Hepatocyte (in vitro differentiated cells): ENCODE data around the gene TGFB3. TPM values are rescaled to one million over a fixed set of nuclear protein-coding genes. Genes with fewer than 3 reads are reported as not detected.
"Not testable (repeated sequence)": the region's sequence is repeated elsewhere in the genome, so short reads cannot be mapped to it uniquely, and the experiment has no call there.

Experiments
- DNase-seq: peaks from one replicate; pipeline ENCODE4 v3.0.0-alpha.2; 2016; ENCODE audit warnings: low spot score
- H2AFZ ChIP-seq: fragments of 200-600 bp; sonication (generic); 2 replicates; pipeline ENCODE4 v1.6.0; 2016; ENCODE audit warnings: antibody characterized with exemption, mild to moderate bottlenecking
- H3K27ac ChIP-seq: fragments of 200-600 bp; sonication (generic); 2 replicates; pipeline ENCODE4 v1.5.1; 2016; ENCODE audit warnings: mild to moderate bottlenecking
- H3K27me3 ChIP-seq: fragments of 200-600 bp; sonication (generic); 2 replicates; pipeline ENCODE4 v1.6.1; 2016
- H3K36me3 ChIP-seq: fragments of 200-600 bp; sonication (generic); replicated peaks from 2 replicates; pipeline ENCODE4 v1.5.1; 2016; ENCODE audit warnings: low read depth; ENCODE audit not compliant: insufficient read depth
- H3K4me1 ChIP-seq: fragments of 200-600 bp; sonication (generic); 2 replicates; pipeline ENCODE4 v1.5.1; 2016; ENCODE audit warnings: mild to moderate bottlenecking, moderate library complexity; ENCODE audit not compliant: insufficient read depth
- H3K4me2 ChIP-seq: fragments of 200-600 bp; sonication (generic); 2 replicates; pipeline ENCODE4 v1.6.0; 2016
- H3K4me3 ChIP-seq: fragments of 200-600 bp; sonication (generic); 2 replicates; pipeline ENCODE4 v1.5.1; 2016; ENCODE audit warnings: mild to moderate bottlenecking
- H3K79me2 ChIP-seq: fragments of 200-600 bp; sonication (generic); 2 replicates; pipeline ENCODE4 v1.6.0; 2017; ENCODE audit warnings: mild to moderate bottlenecking
- H3K9me2 ChIP-seq: fragments of 200-600 bp; sonication (generic); replicated peaks from 2 replicates; pipeline ENCODE4 v1.6.0; 2017; ENCODE audit warnings: mild to moderate bottlenecking; ENCODE audit not compliant: insufficient read depth
- H3K9me3 ChIP-seq: fragments of 200-600 bp; sonication (generic); 2 replicates; pipeline ENCODE4 v1.5.1; 2016; ENCODE audit warnings: low read depth, mild to moderate bottlenecking
- H4K20me1 ChIP-seq: fragments of 200-600 bp; sonication (generic); 2 replicates; pipeline ENCODE4 v1.6.0; 2016; ENCODE audit warnings: mild to moderate bottlenecking; ENCODE audit not compliant: insufficient read depth, poor library complexity, severe bottlenecking
- EZH2 ChIP-seq: fragments of 200-600 bp; sonication (generic); IDR thresholded peaks from 2 replicates; pipeline ENCODE4 v1.6.1; 2016; ENCODE audit warnings: antibody characterized with exemption, mild to moderate bottlenecking, borderline replicate concordance
- EZH2phosphoT487 ChIP-seq: fragments of 200-600 bp; sonication (generic); IDR thresholded peaks from one replicate; pipeline ENCODE4 v1.6.1; 2018; ENCODE audit warnings: antibody characterized with exemption, mild to moderate bottlenecking, low read depth, moderate library complexity; ENCODE audit not compliant: unreplicated experiment, severe bottlenecking
- WGBS: methylation state at CpG from one replicate; pipeline ENCODE4 v1.1.6; 2016; ENCODE audit warnings: low lambda C conversion rate; ENCODE audit errors: missing lambda C conversion rate; 5-methylcytosine and 5-hydroxymethylcytosine counted together
- polyA plus RNA-seq: library from polyadenylated mRNA; unstranded; fragments of >200 nt; fragmentation: Nextera tagmentation; extraction: Ambion mirVana; gene quantifications from 2 replicates; pipeline ENCODE4 v1.2.1, GENCODE V29; 2016
- total RNA-seq: library from RNA; depleted of rRNA; stranded (reverse); fragments of >200 nt; gene quantifications from 2 replicates; pipeline ENCODE4 v1.2.3, GENCODE V29; 2014
- TF ChIP-seq, protein P1 (sequence below): fragments of 200-600 bp; sonication (generic); IDR thresholded peaks from 2 replicates; pipeline ENCODE4 v1.5.1; 2016; ENCODE audit warnings: antibody characterized with exemption, mild to moderate bottlenecking; ENCODE audit not compliant: poor library complexity

The TGFB3 gene
- total and polyA plus RNA-seq, 2 experiments from 2014 or later, result 23.1 to 26.2 TPM

GRCh38 chr14:76012354-76012753 is 30.6 kb upstream of the TGFB3 start:
- no peak for DNase-seq
- no peak overlapping the region for H3K27ac ChIP-seq

DNA sequence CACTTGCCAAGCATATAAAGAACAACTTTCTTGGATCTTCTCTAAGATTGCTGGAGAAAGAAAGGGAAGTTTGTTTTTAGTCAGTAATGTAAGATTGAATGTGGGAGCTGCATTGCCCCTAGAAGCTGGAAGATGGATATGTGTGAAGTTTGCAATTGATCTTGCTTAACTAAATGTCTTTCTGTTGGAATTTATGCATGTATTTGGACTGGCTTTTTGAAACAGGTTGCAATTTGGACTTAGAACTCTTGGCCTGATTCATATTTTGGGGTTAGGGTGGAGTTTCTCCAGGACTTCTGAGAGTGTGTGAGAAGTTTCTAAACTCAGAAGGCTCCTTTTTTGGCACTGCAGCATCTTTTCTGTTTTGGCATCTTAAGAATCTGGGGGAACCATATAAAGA is 30.1 kb upstream of the TGFB3 start:
- Histone ChIP-seq H3K9me3 (no peaks in the 10 kb centered on the region), H3K36me3 (no peaks in the 10 kb centered on the region), H3K4me1 (no peaks in the 10 kb centered on the region), H3K4me3 (no peak overlapping the region), H2AFZ (no peak overlapping the region), H4K20me1 (no peaks in the 10 kb centered on the region), H3K79me2 (peaks cover 5% of the 10 kb centered on the region), H3K9me2 (no peaks in the 10 kb centered on the region), H3K4me2 (no peak overlapping the region), H3K27ac (no peak overlapping the region), H3K27me3 (no peaks in the 10 kb centered on the region)
- TF ChIP-seq EZH2phosphoT487 (no peak), EZH2 (no peak)
- TF ChIP-seq, protein P1, sequence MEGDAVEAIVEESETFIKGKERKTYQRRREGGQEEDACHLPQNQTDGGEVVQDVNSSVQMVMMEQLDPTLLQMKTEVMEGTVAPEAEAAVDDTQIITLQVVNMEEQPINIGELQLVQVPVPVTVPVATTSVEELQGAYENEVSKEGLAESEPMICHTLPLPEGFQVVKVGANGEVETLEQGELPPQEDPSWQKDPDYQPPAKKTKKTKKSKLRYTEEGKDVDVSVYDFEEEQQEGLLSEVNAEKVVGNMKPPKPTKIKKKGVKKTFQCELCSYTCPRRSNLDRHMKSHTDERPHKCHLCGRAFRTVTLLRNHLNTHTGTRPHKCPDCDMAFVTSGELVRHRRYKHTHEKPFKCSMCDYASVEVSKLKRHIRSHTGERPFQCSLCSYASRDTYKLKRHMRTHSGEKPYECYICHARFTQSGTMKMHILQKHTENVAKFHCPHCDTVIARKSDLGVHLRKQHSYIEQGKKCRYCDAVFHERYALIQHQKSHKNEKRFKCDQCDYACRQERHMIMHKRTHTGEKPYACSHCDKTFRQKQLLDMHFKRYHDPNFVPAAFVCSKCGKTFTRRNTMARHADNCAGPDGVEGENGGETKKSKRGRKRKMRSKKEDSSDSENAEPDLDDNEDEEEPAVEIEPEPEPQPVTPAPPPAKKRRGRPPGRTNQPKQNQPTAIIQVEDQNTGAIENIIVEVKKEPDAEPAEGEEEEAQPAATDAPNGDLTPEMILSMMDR, result no peak
- DNase-seq, result no peak

More at GRCh38 chr14:76012354-76012753, 30.6 kb upstream of the TGFB3 start:
- H3K4me3 ChIP-seq, result no peak overlapping the region
- H4K20me1 ChIP-seq, result no peaks in the 10 kb centered on the region
- H3K9me2 ChIP-seq, result no peaks in the 10 kb centered on the region
- H3K36me3 ChIP-seq, result no peaks in the 10 kb centered on the region
- H3K4me1 ChIP-seq, result no peaks in the 10 kb centered on the region
- peaks cover 5% of the 10 kb centered on the region for H3K79me2 ChIP-seq
- no peak overlapping the region for H2AFZ ChIP-seq
- 90% methylated on average over 9 of the region's 9 CpGs for WGBS
- TF ChIP-seq, protein P1, result no peak
- TF ChIP-seq EZH2phosphoT487, result no peak
- TF ChIP-seq EZH2, result no peak
- H3K4me2 ChIP-seq, result no peak overlapping the region
- H3K9me3 ChIP-seq, result no peaks in the 10 kb centered on the region
- no peaks in the 10 kb centered on the region for H3K27me3 ChIP-seq

- H3K27ac ChIP-seq, DNase-seq, H3K9me2 ChIP-seq, H3K79me2 ChIP-seq, H3K27me3 ChIP-seq, H3K4me1 ChIP-seq, H3K4me3 ChIP-seq, H3K36me3 ChIP-seq, H3K4me2 ChIP-seq, H2AFZ ChIP-seq, H3K9me3 ChIP-seq, H4K20me1 ChIP-seq: not testable (repeated sequence)
- 100% methylated on average over 3 of the region's 3 CpGs for WGBS
These were observed 27.8 kb upstream of the TGFB3 start for GRCh38 chr14:76009627-76010026.

DNA sequence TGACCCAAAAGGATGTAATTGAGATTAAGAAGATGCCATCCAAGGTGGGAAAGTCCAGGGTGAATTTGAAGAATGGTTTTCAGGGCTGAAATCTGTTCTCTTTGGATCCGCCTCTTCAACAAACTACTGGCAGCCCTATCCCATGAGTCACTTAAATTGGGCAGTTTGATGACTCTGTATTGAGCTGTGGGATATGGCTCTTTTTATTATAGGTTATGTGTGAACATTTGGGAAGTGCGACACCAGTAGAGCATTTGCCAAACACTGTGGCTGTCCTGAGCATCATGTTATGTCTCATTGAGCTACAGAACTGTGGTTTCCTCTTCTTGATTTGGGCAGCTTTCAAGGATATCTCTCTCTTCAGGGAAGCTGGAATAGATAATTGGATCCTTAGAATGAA is 26.1 kb upstream of the TGFB3 start:
- DNase-seq, result no peak
- H3K79me2 ChIP-seq, result no peaks in the 10 kb centered on the region
- H3K36me3 ChIP-seq, result peaks cover 4% of the 10 kb centered on the region
- no peaks in the 10 kb centered on the region for H4K20me1 ChIP-seq
- peaks cover 6% of the 10 kb centered on the region for H3K9me3 ChIP-seq
- H3K27me3 ChIP-seq, result no peaks in the 10 kb centered on the region
- no peak overlapping the region for H3K4me2 ChIP-seq
- no peaks in the 10 kb centered on the region for H3K9me2 ChIP-seq
- H3K4me3 ChIP-seq, result no peak overlapping the region
- TF ChIP-seq EZH2phosphoT487, result no peak
- TF ChIP-seq EZH2, result no peak
- TF ChIP-seq, protein P1, result no peak
- WGBS, result 100% methylated on average over 2 of the region's 2 CpGs
- no peak overlapping the region for H3K27ac ChIP-seq
- H3K4me1 ChIP-seq, result no peaks in the 10 kb centered on the region
- no peak overlapping the region for H2AFZ ChIP-seq
